Trophoblast cell (in vitro differentiated cells and primary cell): ENCODE data around the gene MFSD1.

Source experiments
- DNase-seq, 2 donors: peaks; one replicate each; pipeline ENCODE4 v3.0.0-alpha.2; 2016
- H2AFZ ChIP-seq: 2 replicates; pipeline ENCODE4 v1.6.1; 2013; ENCODE audit warnings: low read length, moderate library complexity, mild to moderate bottlenecking; ENCODE audit not compliant: insufficient read depth, poor library complexity
- H2AK5ac ChIP-seq: 2 replicates; pipeline ENCODE4 v1.6.1; 2013; ENCODE audit warnings: mild to moderate bottlenecking, low read length
- H2BK120ac ChIP-seq: 2 replicates; pipeline ENCODE4 v1.6.1; 2013; ENCODE audit warnings: low read length, mild to moderate bottlenecking, moderate library complexity; ENCODE audit not compliant: insufficient read depth, poor library complexity
- H2BK12ac ChIP-seq: 2 replicates; pipeline ENCODE4 v1.6.1; 2013; ENCODE audit warnings: mild to moderate bottlenecking, low read length, moderate library complexity
- H2BK5ac ChIP-seq: 2 replicates; pipeline ENCODE4 v1.6.1; 2013; ENCODE audit warnings: low read length, low read depth, moderate library complexity, mild to moderate bottlenecking; ENCODE audit not compliant: poor library complexity
- H3K14ac ChIP-seq: 2 replicates; pipeline ENCODE4 v1.6.1; 2013; ENCODE audit warnings: mild to moderate bottlenecking, low read length
- H3K18ac ChIP-seq: 2 replicates; pipeline ENCODE4 v1.6.1; 2013; ENCODE audit warnings: mild to moderate bottlenecking, low read length
- H3K23ac ChIP-seq: 2 replicates; pipeline ENCODE4 v1.6.1; 2013; ENCODE audit warnings: low read length
- H3K27ac ChIP-seq: 2 replicates; pipeline ENCODE4 v1.5.1; 2013; ENCODE audit warnings: low read depth, mild to moderate bottlenecking, inconsistent platforms, low read length, moderate library complexity
- H3K27me3 ChIP-seq: 2 replicates; pipeline ENCODE4 v1.6.1; 2013; ENCODE audit warnings: inconsistent platforms, mild to moderate bottlenecking, low read length, moderate library complexity; ENCODE audit not compliant: insufficient read depth
- H3K36me3 ChIP-seq, 2 experiments: 1 replicate in 1 of 2; 2 replicates in 1 of 2; pipeline ENCODE4 v1.6.1; 2013; ENCODE audit warnings: low read length in 2 of 2, mild to moderate bottlenecking in 2 of 2, moderate library complexity in 1 of 2; ENCODE audit not compliant: insufficient read depth in 2 of 2, control insufficient read depth in 1 of 2
- H3K4ac ChIP-seq: 2 replicates; pipeline ENCODE4 v1.6.1; 2013; ENCODE audit warnings: low read depth, mild to moderate bottlenecking, low read length, moderate library complexity
- H3K4me1 ChIP-seq, 2 experiments: 1 replicate in 1 of 2; 2 replicates in 1 of 2; pipeline ENCODE4 v1.6.1; 2013; ENCODE audit warnings: low read length in 2 of 2, mild to moderate bottlenecking in 2 of 2, moderate library complexity in 1 of 2; ENCODE audit not compliant: insufficient read depth in 2 of 2, control insufficient read depth in 1 of 2
- H3K4me2 ChIP-seq: 2 replicates; pipeline ENCODE4 v1.6.1; 2013; ENCODE audit warnings: inconsistent platforms, mild to moderate bottlenecking, low read length, moderate library complexity
- H3K4me3 ChIP-seq: 2 replicates; pipeline ENCODE4 v1.5.1; 2013; ENCODE audit warnings: mild to moderate bottlenecking, low read depth, low read length, inconsistent platforms
- H3K79me1 ChIP-seq: one replicate; pipeline ENCODE4 v1.6.1; 2013; ENCODE audit warnings: low read length
- H3K79me2 ChIP-seq: 2 replicates; pipeline ENCODE4 v1.6.1; 2013; ENCODE audit warnings: low read length, mild to moderate bottlenecking; ENCODE audit not compliant: control insufficient read depth, insufficient read depth, poor library complexity
- H3K9ac ChIP-seq: 2 replicates; pipeline ENCODE4 v1.6.1; 2013; ENCODE audit warnings: mild to moderate bottlenecking, low read length
- H3K9me3 ChIP-seq: 2 replicates; pipeline ENCODE4 v1.6.1; 2013; ENCODE audit warnings: low read depth, mild to moderate bottlenecking, control low read depth, inconsistent platforms, low read length; ENCODE audit not compliant: insufficient read depth
- H4K12ac ChIP-seq: 2 replicates; pipeline ENCODE4 v1.6.1; 2013; ENCODE audit warnings: low read depth, mild to moderate bottlenecking, low read length, moderate library complexity
- H4K8ac ChIP-seq: 2 replicates; pipeline ENCODE4 v1.6.1; 2013; ENCODE audit warnings: low read depth, mild to moderate bottlenecking, low read length, moderate library complexity
- H4K91ac ChIP-seq: one replicate; pipeline ENCODE4 v1.6.1; 2013; ENCODE audit warnings: low read depth, mild to moderate bottlenecking, low read length, moderate library complexity
- WGBS: extraction: QIAGEN DNeasy Blood & Tissue Kit; methylation state at CpG from one replicate; pipeline ENCODE4 v1.1.7; 2013; ENCODE audit warnings: missing lambda C conversion rate; ENCODE audit not compliant: insufficient read length, insufficient coverage; ENCODE audit errors: extremely low coverage; 5-methylcytosine and 5-hydroxymethylcytosine counted together

The MFSD1 gene

DNA sequence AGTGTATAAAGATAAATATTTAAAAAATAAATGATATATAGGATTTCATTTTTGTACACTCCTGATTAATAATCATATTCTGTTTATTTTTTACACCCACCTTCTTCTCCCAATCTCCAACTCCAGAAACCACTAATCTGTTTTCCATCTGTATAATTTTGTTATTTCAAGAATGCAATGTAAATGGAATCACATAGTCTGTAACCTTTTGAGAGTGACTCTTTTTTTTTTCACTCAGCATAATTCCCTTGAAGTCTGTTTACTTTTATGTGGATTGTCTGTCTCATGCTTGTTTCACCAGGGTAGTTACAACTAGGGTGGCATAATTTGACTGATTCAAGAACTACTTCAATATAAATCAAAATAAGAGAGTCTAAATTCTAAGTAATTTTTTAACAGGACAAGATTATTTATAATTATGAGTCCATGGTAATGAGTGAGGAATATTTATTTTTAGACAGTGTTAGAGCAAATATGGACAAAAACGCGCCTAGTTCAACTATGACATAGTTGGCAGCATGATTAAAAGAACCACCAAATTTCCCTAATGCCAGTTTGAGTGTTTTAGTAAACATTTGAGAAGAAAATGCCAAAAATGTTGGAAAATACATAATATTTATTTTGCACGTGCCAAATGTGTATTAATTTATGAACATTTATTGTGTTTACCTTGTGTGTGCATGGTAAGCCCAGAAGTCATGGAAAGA lies 19.4 kb upstream of the MFSD1 start:
- H3K23ac ChIP-seq = no peak overlapping the region
- no peaks in the 10 kb centered on the region for H3K79me1 ChIP-seq
- H2BK5ac ChIP-seq = no peak overlapping the region
- H3K27me3 ChIP-seq = no peaks in the 10 kb centered on the region
- no peaks in the 10 kb centered on the region for H3K36me3 ChIP-seq
- no peak overlapping the region for H4K91ac ChIP-seq
- H3K4me1 ChIP-seq = no peaks in the 10 kb centered on the region
- no peak overlapping the region for H2BK120ac ChIP-seq
- no peak overlapping the region for H3K27ac ChIP-seq
- DNase-seq = no peak
- H3K18ac ChIP-seq = no peak overlapping the region
- H2BK12ac ChIP-seq = no peak overlapping the region
- no peak overlapping the region for H3K4me2 ChIP-seq
- H3K9me3 ChIP-seq = no peaks in the 10 kb centered on the region
- H2AK5ac ChIP-seq = no peak overlapping the region
- no peak overlapping the region for H2AFZ ChIP-seq
- H3K79me2 ChIP-seq = no peaks in the 10 kb centered on the region
- H3K14ac ChIP-seq = no peak overlapping the region
- H3K4ac ChIP-seq = no peak overlapping the region
- no peak overlapping the region for H4K12ac ChIP-seq
- no peak overlapping the region for H3K4me3 ChIP-seq
- no CpG with 5 or more reads among the region's 3 CpGs for WGBS
- no peak overlapping the region for H4K8ac ChIP-seq
- no peak overlapping the region for H3K9ac ChIP-seq

GRCh38 chr3:158783051-158783450 lies 18.8 kb upstream of the MFSD1 start:
- no peaks in the 10 kb centered on the region for H3K9me3 ChIP-seq
- no peak overlapping the region for H3K4me2 ChIP-seq
- no peaks in the 10 kb centered on the region for H3K27me3 ChIP-seq
- DNase-seq = no peak
- H3K79me2 ChIP-seq = no peaks in the 10 kb centered on the region
- no CpG with 5 or more reads among the region's 2 CpGs for WGBS
- H3K4me1 ChIP-seq = no peaks in the 10 kb centered on the region
- H2BK120ac ChIP-seq = no peak overlapping the region
- H3K4ac ChIP-seq = no peak overlapping the region
- no peak overlapping the region for H4K91ac ChIP-seq
- no peaks in the 10 kb centered on the region for H3K36me3 ChIP-seq
- no peak overlapping the region for H2AK5ac ChIP-seq
- no peak overlapping the region for H2BK5ac ChIP-seq
- H3K9ac ChIP-seq = no peak overlapping the region
- H3K14ac ChIP-seq = no peak overlapping the region
- no peak overlapping the region for H4K8ac ChIP-seq
- no peak overlapping the region for H3K23ac ChIP-seq
- no peak overlapping the region for H4K12ac ChIP-seq
- no peaks in the 10 kb centered on the region for H3K79me1 ChIP-seq
- no peak overlapping the region for H2AFZ ChIP-seq
- H2BK12ac ChIP-seq = no peak overlapping the region
- H3K4me3 ChIP-seq = no peak overlapping the region
- no peak overlapping the region for H3K27ac ChIP-seq
- H3K18ac ChIP-seq = no peak overlapping the region

- H2BK120ac ChIP-seq = no peak overlapping the region
- no peaks in the 10 kb centered on the region for H3K4me1 ChIP-seq
- no peak overlapping the region for H2AK5ac ChIP-seq
- no peak overlapping the region for H3K4me2 ChIP-seq
- H3K4ac ChIP-seq = no peak overlapping the region
- no peak overlapping the region for H3K23ac ChIP-seq
- H3K79me1 ChIP-seq = no peaks in the 10 kb centered on the region
- no peak overlapping the region for H3K27ac ChIP-seq
- WGBS = no CpG with 5 or more reads among the region's 3 CpGs
- no peak overlapping the region for H3K18ac ChIP-seq
- H2BK5ac ChIP-seq = no peak overlapping the region
- no peak overlapping the region for H2BK12ac ChIP-seq
- H3K79me2 ChIP-seq = no peaks in the 10 kb centered on the region
- H4K12ac ChIP-seq = no peak overlapping the region
- no peak overlapping the region for H3K4me3 ChIP-seq
- no peak for DNase-seq
- H3K27me3 ChIP-seq = no peaks in the 10 kb centered on the region
- no peak overlapping the region for H2AFZ ChIP-seq
- H3K9ac ChIP-seq = no peak overlapping the region
- no peaks in the 10 kb centered on the region for H3K9me3 ChIP-seq
- H4K91ac ChIP-seq = no peak overlapping the region
- no peaks in the 10 kb centered on the region for H3K36me3 ChIP-seq
- no peak overlapping the region for H4K8ac ChIP-seq
- H3K14ac ChIP-seq = no peak overlapping the region
These were observed 15.9 kb upstream of the MFSD1 start for GRCh38 chr3:158785972-158786371.

- H2BK5ac ChIP-seq = no peak overlapping the region
- H3K79me1 ChIP-seq = no peaks in the 10 kb centered on the region
- no peak overlapping the region for H2AK5ac ChIP-seq
- DNase-seq = no peak
- no peak overlapping the region for H3K4me3 ChIP-seq
- WGBS = no CpG with 5 or more reads among the region's 1 CpG
- H4K8ac ChIP-seq = no peak overlapping the region
- no peak overlapping the region for H3K4me2 ChIP-seq
- H3K79me2 ChIP-seq = no peaks in the 10 kb centered on the region
- H4K91ac ChIP-seq = no peak overlapping the region
- no peaks in the 10 kb centered on the region for H3K4me1 ChIP-seq
- no peak overlapping the region for H3K4ac ChIP-seq
- H4K12ac ChIP-seq = no peak overlapping the region
- H3K27ac ChIP-seq = no peak overlapping the region
- no peak overlapping the region for H3K9ac ChIP-seq
- no peaks in the 10 kb centered on the region for H3K36me3 ChIP-seq
- no peak overlapping the region for H2BK12ac ChIP-seq
- H2BK120ac ChIP-seq = no peak overlapping the region
- H2AFZ ChIP-seq = no peak overlapping the region
- no peak overlapping the region for H3K23ac ChIP-seq
- no peak overlapping the region for H3K18ac ChIP-seq
- H3K27me3 ChIP-seq = no peaks in the 10 kb centered on the region
- no peak overlapping the region for H3K14ac ChIP-seq
- no peaks in the 10 kb centered on the region for H3K9me3 ChIP-seq
These were observed 13.4 kb upstream of the MFSD1 start for GRCh38 chr3:158788446-158788845.
